GM12801 (cell line): ENCODE results near the gene SNX5.

Experiments
- CTCF ChIP-seq: IDR thresholded peaks from one replicate; pipeline ENCODE4 v1.5.1; 2011; ENCODE audit warnings: control low read depth; ENCODE audit not compliant: insufficient read length; ENCODE audit errors: extremely low read depth

SNX5 gene

GRCh38 chr20:17895641-17896171, 72.9 kb downstream of the SNX5 start:
- TF ChIP-seq CTCF, result no peak

- no peak for TF ChIP-seq CTCF
Measured at GRCh38 chr20:17893445-17893844, 75.1 kb downstream of the SNX5 start.

GRCh38 chr20:17892189-17892938, 76.2 kb downstream of the SNX5 start:
- no peak for TF ChIP-seq CTCF
